Cardiac fibroblast (primary cell): ENCODE measurements around the gene PSAT1.

Experiments used
- DNase-seq, 2 donors: peaks; one replicate each; pipeline versions ENCODE4 v3.0.0 to v3.0.0-alpha.2; 2010; ENCODE audit warnings: low read depth in 2 of 2
- H3K4me3 ChIP-seq, 2 donors: replicated peaks in 1 of 2; 1 replicate in 1 of 2; 2 replicates in 1 of 2; pipeline ENCODE4 v1.5.1; 2011; ENCODE audit warnings: low read depth in 2 of 2, low read length in 2 of 2, mild to moderate bottlenecking in 2 of 2, moderate library complexity in 1 of 2
- CTCF ChIP-seq: IDR thresholded peaks from one replicate; pipeline ENCODE4 v1.5.1; 2011; ENCODE audit warnings: low read depth, mild to moderate bottlenecking, low read length, inconsistent platforms

PSAT1 gene

DNA sequence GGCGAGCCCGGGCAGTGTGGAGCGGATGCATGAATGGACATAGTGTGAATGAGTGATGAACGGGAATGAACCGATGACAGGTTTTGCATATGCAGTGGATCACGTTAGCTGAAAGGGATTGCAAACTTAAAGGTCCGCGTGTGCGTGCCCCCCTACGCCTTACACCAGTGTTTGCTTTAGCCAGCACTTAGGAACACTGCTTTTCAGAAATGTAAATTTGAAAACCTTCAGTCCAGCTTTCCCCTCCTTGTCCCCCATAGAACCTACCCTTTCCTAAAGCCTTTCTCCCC, 692 bp downstream of the PSAT1 start:
- DNase-seq = peak in 1 of 2 donors; percentile 19
- no peak for TF ChIP-seq CTCF
- H3K4me3 ChIP-seq = peak overlapping the region; percentile 81 to 97

GRCh38 chr9:78298046-78298765, 1.3 kb downstream of the PSAT1 start:
- H3K4me3 ChIP-seq = peak overlapping the region; percentile 81 to 97
- TF ChIP-seq CTCF = no peak
- DNase-seq = peak in 1 of 2 donors; percentile 12

DNA sequence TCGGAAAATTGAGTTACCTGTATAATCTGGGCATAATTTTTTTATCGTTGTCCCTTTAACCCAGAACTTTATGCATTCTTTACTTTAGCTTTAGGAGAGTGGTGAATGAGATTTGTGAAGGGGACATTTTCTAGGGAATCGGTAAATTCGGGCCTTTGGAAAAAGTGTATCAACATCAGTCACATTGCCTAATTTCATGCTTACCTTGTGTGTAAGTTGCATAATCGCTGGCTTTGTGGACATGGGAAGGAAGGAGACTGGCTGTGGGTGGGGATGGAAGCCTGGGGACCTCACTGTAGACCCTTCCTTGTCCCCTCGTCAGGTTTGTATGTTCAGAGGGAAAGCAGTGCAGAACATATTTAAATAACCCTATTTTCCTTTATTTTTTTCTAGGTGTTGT, 3.3 kb downstream of the PSAT1 start:
- DNase-seq = no peak
- no peak overlapping the region for H3K4me3 ChIP-seq
- no peak for TF ChIP-seq CTCF

GRCh38 chr9:78301466-78301865, 4.5 kb downstream of the PSAT1 start:
- DNase-seq = peak in 1 of 2 donors; percentile 12
- H3K4me3 ChIP-seq = no peak overlapping the region
- TF ChIP-seq CTCF = no peak

- DNase-seq = no peak
- H3K4me3 ChIP-seq = no peak overlapping the region
- TF ChIP-seq CTCF = no peak
These were observed 6.6 kb downstream of the PSAT1 start for GRCh38 chr9:78303377-78304062.

DNA sequence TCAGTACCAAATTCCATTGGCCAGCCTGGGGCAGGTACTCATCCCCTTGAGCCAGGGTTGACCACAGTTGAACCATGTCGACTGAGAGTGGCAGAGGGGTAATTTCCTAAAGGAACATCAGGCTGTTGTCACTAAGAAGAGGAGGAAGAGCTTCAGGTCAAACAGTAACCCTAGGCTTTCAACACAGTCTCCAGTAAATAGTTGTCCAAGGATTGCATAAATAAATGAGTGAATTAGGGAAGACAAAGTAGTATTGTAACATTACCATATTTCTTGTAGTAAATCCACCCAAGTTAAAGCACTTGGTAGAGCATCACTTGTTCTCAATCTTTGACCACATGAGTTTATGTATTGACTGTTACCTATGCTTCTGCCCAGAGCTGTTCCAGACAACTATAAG, 7.4 kb downstream of the PSAT1 start:
- no peak for TF ChIP-seq CTCF
- DNase-seq = no peak
- H3K4me3 ChIP-seq = no peak overlapping the region
